Panc1 (cell line): ENCODE data around the gene SPPL2C.

Experiments
- POLR2AphosphoS5 ChIP-seq: IDR thresholded peaks from 2 replicates; pipeline ENCODE4 v1.6.1; 2012; ENCODE audit warnings: mild to moderate bottlenecking, low read depth, low read length, moderate library complexity
- REST ChIP-seq, 2 experiments: IDR thresholded peaks; 2 replicates each; pipeline ENCODE4 v1.6.1; 2011 to 2012; ENCODE audit warnings: low read depth in 2 of 2, control low read depth in 1 of 2, low read length in 1 of 2, mild to moderate bottlenecking in 1 of 2, moderate library complexity in 1 of 2; ENCODE audit not compliant: insufficient read depth in 1 of 2
- TF ChIP-seq, protein P1 (sequence below): fragments of 450-650 bp; IDR thresholded peaks from 2 replicates; pipeline ENCODE4 v1.5.1; 2017; ENCODE audit warnings: mild to moderate bottlenecking

GRCh38 chr17:45848405-45848804, 3.7 kb downstream of the SPPL2C start:
- TF ChIP-seq, protein P1, sequence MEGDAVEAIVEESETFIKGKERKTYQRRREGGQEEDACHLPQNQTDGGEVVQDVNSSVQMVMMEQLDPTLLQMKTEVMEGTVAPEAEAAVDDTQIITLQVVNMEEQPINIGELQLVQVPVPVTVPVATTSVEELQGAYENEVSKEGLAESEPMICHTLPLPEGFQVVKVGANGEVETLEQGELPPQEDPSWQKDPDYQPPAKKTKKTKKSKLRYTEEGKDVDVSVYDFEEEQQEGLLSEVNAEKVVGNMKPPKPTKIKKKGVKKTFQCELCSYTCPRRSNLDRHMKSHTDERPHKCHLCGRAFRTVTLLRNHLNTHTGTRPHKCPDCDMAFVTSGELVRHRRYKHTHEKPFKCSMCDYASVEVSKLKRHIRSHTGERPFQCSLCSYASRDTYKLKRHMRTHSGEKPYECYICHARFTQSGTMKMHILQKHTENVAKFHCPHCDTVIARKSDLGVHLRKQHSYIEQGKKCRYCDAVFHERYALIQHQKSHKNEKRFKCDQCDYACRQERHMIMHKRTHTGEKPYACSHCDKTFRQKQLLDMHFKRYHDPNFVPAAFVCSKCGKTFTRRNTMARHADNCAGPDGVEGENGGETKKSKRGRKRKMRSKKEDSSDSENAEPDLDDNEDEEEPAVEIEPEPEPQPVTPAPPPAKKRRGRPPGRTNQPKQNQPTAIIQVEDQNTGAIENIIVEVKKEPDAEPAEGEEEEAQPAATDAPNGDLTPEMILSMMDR: no peak
- TF ChIP-seq POLR2AphosphoS5: no peak
- TF ChIP-seq REST (IDR thresholded peaks at IDR 0.05; ENCODE audit: insufficient read depth in 1 of 2, low read depth in 2 of 2, low read length in 1 of 2): no peak
